LNCaP clone FGC (cell line): ENCODE measurements around the gene PCSK9.

Experiments used
- DNase-seq: peaks from one replicate; pipeline ENCODE4 v3.0.0-alpha.2; 2011; ENCODE audit warnings: low read depth
- H3K4me3 ChIP-seq: 2 replicates; pipeline ENCODE4 v1.5.1; 2011; ENCODE audit warnings: mild to moderate bottlenecking, low read depth, low read length, control low read depth
- TF ChIP-seq, protein P1 (sequence below): IDR thresholded peaks from 2 replicates; pipeline ENCODE4 v1.5.1; 2012; ENCODE audit warnings: mild to moderate bottlenecking; ENCODE audit not compliant: control insufficient read depth, insufficient read depth; ENCODE audit errors: extremely low read depth

The PCSK9 gene

GRCh38 chr1:55069280-55069679, 29.9 kb downstream of the PCSK9 start:
- no peak for DNase-seq
- TF ChIP-seq, protein P1, sequence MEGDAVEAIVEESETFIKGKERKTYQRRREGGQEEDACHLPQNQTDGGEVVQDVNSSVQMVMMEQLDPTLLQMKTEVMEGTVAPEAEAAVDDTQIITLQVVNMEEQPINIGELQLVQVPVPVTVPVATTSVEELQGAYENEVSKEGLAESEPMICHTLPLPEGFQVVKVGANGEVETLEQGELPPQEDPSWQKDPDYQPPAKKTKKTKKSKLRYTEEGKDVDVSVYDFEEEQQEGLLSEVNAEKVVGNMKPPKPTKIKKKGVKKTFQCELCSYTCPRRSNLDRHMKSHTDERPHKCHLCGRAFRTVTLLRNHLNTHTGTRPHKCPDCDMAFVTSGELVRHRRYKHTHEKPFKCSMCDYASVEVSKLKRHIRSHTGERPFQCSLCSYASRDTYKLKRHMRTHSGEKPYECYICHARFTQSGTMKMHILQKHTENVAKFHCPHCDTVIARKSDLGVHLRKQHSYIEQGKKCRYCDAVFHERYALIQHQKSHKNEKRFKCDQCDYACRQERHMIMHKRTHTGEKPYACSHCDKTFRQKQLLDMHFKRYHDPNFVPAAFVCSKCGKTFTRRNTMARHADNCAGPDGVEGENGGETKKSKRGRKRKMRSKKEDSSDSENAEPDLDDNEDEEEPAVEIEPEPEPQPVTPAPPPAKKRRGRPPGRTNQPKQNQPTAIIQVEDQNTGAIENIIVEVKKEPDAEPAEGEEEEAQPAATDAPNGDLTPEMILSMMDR: no peak
- no peak overlapping the region for H3K4me3 ChIP-seq

DNA sequence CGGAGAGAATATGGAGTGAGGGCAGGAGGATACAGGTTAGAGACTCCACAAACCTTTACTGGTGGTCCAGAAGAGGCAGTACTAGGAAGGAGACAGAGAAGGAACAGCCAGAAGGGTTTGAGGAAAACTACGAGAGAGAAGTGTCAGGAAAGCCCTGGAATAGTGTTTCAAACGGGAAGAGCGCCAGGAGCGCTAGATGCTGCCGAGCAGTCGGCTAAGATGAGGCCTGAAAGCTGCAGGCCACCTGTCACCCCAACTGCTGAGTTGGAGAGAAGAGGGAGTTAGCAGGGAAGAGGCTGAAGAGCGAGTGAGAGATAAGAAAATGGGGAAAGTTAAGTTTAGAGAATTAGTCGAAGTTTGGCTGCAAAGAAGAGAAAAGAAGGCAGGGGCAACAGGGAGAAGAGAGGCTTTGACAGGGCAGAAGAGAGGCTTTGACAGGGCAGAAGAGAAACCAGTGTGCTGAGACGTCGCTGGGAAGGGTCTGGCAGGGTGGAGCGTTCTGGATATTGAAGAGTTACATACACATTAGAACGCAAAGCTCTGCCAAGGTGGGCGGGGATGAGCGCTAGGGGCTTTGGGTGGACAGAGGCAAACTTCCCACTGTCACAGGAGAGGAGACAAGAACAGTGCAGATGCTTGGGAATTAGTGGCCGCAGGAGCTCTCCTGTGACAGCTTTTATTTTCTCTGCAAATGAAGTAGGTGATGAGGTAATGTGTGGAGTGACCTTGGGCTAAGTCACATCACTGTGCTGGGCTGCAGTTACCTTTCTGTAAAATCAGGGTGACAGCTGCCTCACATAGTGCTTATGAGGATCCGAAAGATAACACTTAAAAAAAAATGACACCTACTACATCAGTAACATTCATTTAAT, 31.2 kb downstream of the PCSK9 start:
- no peak overlapping the region for H3K4me3 ChIP-seq
- TF ChIP-seq, protein P1: no peak
- no peak for DNase-seq

DNA sequence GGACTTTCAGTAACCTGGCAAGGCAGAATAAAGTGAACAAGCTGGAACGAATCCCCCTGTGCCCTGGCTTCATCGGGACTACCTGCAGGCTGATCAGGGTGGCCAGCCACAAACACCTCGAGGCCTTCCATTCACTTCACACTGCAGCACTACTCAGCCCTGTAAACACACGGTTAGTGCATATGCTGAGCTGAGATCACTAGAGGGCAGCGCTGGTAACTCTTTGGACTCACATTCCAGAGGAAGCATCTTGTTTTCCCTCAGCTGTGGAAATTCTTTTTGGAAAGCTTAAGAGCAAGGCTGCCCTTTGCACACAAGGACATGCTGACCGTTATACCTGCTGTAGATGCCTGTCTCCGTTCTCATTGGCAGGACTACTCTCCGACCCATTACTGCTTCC, 32.1 kb downstream of the PCSK9 start:
- no peak overlapping the region for H3K4me3 ChIP-seq
- peak; percentile 22 for DNase-seq
- TF ChIP-seq, protein P1: peak; percentile 86

DNA sequence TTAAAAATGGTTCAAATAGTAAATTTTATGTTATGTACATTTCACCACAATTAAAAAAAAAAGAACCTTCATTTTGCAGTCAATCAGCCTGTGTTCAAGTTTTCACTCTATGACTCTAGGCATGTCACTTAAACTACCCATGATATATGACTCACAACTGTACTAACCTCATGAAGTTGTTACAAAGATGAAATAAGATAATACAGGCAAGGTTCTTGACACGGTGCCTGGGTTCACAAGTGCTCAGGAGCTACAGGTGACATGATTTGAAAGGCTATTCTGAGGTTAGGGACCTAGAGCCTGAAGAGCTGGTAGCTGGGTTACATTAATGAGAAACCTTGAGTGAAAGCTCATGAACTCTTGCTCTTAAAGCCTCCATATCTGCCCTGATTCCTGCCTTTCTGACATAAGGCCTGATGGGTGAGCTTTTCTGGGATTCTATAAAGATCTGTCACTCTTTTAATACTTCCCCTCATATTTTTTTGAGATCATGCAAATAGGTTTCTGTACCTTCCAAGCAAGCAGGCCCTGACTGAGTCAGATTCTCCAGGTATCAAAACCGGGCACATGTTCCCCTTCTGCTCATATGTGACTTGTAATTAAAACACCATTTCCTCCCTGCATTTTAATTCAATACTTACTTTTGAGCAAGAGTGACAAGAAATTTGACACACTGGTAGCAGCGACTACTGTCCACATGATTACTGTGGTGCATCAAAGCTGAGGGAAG, 34.0 kb downstream of the PCSK9 start:
- no peak for DNase-seq
- TF ChIP-seq, protein P1: no peak
- H3K4me3 ChIP-seq: no peak overlapping the region

DNA sequence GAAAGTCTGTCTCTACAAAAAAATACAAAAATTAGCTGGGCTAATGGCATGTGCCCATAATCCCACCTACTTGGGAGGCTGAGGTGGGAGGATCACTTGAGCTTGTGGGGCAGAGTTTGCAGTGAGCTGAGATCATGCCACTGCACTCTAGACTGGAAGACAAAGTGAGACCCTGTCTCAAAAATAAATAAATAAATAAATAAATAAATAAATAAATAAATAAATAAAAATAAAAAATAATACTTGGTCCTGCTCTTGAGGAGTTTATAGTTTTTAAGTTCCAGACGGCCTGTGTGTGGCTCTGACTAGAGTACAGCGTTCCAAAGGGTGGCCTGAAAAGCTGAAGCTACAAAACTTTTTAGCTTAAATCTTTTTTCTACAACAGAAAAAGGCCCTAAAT, 35.1 kb downstream of the PCSK9 start:
- no peak overlapping the region for H3K4me3 ChIP-seq
- TF ChIP-seq, protein P1: no peak
- DNase-seq: no peak

DNA sequence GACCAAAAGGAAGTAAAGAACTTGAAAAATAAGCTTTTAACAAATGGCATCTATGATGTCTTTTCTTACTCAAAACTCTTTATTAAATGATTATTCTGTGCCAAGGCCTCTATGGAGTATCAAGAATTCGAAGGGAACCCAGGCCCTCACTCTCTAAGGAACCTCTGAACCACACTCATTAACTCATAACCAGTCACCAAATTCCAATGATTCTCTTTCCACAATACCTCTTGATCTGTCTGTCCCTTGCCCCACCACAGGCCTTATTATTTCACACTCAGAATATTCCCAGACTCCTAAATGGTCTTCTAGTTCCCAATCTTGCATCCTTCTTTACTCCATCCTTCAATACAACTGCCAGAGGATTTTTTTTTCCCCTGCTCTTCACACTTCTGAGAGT, 37.0 kb downstream of the PCSK9 start:
- no peak for DNase-seq
- TF ChIP-seq, protein P1: no peak
- H3K4me3 ChIP-seq: no peak overlapping the region
